ENCODE data around the gene MRPL41.

- TF ChIP-seq EZH2 (conservative IDR thresholded peaks at IDR 0.05; ENCODE audit: low read depth, low read length) (no peak), POLR2AphosphoS5 (IDR thresholded peaks at IDR 0.05; ENCODE audit: low read depth, low read length) (no peak), CTCF (CRISPR knock-in tag; IDR thresholded peaks at IDR 0.05) (no peak), BCL3 (CRISPR knock-in tag; IDR thresholded peaks at IDR 0.05) (peak; percentile 57; the same call in 1 of the 2 replicates), TMF1 (CRISPR knock-in tag; IDR thresholded peaks at IDR 0.05; ENCODE audit: low read depth) (no peak), CSRNP1 (CRISPR knock-in tag; IDR thresholded peaks at IDR 0.05) (no peak), MXI1 (IDR thresholded peaks at IDR 0.05; ENCODE audit: borderline replicate concordance, low read depth, low read length) (no peak; the same call in 2 of the 3 replicates), ZC3H13 (CRISPR knock-in tag; IDR thresholded peaks at IDR 0.05) (no peak), MTA1 (CRISPR knock-in tag; IDR thresholded peaks at IDR 0.05; ENCODE audit: borderline replicate concordance) (no peak; the same call in 1 of the 2 replicates)
Observed at GRCh38 chr9:137552022-137552768, 516 bp downstream of the MRPL41 start.

Data from HepG2 (cell line).